OCI-LY7 (cell line): ENCODE results near the gene ODF2. TPM values are rescaled to one million over a fixed set of nuclear protein-coding genes. Genes with fewer than 3 reads are reported as not detected.

Experiments
- BruUV-seq: library from RNA; stranded (reverse); fragments of 400-500 nt; replicated peaks from 2 replicates; lab custom pipeline; 2021; lab: Mats Ljungman, UMichigan
- CTCF ChIA-PET: fragments of 300-600 bp; sonication (Branson Sonifier 250); formaldehyde crosslinking; loops from one replicate; lab custom pipeline; 2022; ENCODE audit warnings: antibody characterized with exemption; ENCODE audit not compliant: unreplicated experiment; lab: Charles Lee
- POLR2A ChIA-PET: fragments of 300-600 bp; sonication (Branson Sonifier 250); formaldehyde crosslinking; loops from one replicate; lab custom pipeline; 2022; ENCODE audit warnings: antibody characterized with exemption; lab: Charles Lee
- DNase-seq: peaks from one replicate; pipeline ENCODE4 v3.0.0-alpha.2; 2015; ENCODE audit warnings: low spot score
- H2AFZ ChIP-seq: fragments of 200-600 bp; sonication (generic), shearing (Covaris generic); 2 replicates; pipeline ENCODE4 v1.6.1; 2014; ENCODE audit warnings: mild to moderate bottlenecking, antibody characterized with exemption, low read length, moderate library complexity
- H3K27ac ChIP-seq: fragments of 200-600 bp; sonication (generic); 2 replicates; pipeline ENCODE4 v1.5.1; 2014; ENCODE audit warnings: mixed run types, low read depth, mild to moderate bottlenecking, moderate library complexity, low read length, inconsistent platforms; ENCODE audit not compliant: poor library complexity, severe bottlenecking
- H3K36me3 ChIP-seq: fragments of 200-600 bp; sonication (generic); 2 replicates; pipeline ENCODE4 v1.6.1; 2014; ENCODE audit warnings: mild to moderate bottlenecking, antibody characterized with exemption, low read length, moderate library complexity, mixed read lengths; ENCODE audit not compliant: insufficient read depth
- H3K4me1 ChIP-seq: fragments of 200-600 bp; sonication (generic); 2 replicates; pipeline ENCODE4 v1.5.1; 2014; ENCODE audit warnings: mild to moderate bottlenecking, low read length; ENCODE audit not compliant: insufficient read depth, poor library complexity, severe bottlenecking
- H3K4me2 ChIP-seq: fragments of 200-600 bp; sonication (generic); 2 replicates; pipeline ENCODE4 v1.6.1; 2014; ENCODE audit warnings: mild to moderate bottlenecking, low read length
- H3K4me3 ChIP-seq: fragments of 200-600 bp; sonication (generic); 2 replicates; pipeline ENCODE4 v1.5.1; 2014; ENCODE audit warnings: mild to moderate bottlenecking, low read depth, low read length; ENCODE audit not compliant: poor library complexity, severe bottlenecking
- H3K79me2 ChIP-seq: fragments of 200-600 bp; sonication (generic); 2 replicates; pipeline ENCODE4 v1.6.1; 2016; ENCODE audit warnings: low read depth, mild to moderate bottlenecking, low read length, moderate library complexity, mixed read lengths; ENCODE audit not compliant: insufficient read depth
- H3K9me2 ChIP-seq: fragments of 200-600 bp; sonication (generic); 2 replicates; pipeline ENCODE4 v1.6.1; 2016; ENCODE audit warnings: mild to moderate bottlenecking, low read length, mixed read lengths; ENCODE audit not compliant: insufficient read depth
- H3K9me3 ChIP-seq: fragments of 200-600 bp; sonication (generic); 2 replicates; pipeline ENCODE4 v1.6.1; 2014; ENCODE audit warnings: mild to moderate bottlenecking, mixed run types, low read length, mixed read lengths
- H4K20me1 ChIP-seq: fragments of 200-600 bp; sonication (generic); 2 replicates; pipeline ENCODE4 v1.6.1; 2014; ENCODE audit warnings: mild to moderate bottlenecking, antibody characterized with exemption, low read length, moderate library complexity, mixed read lengths; ENCODE audit not compliant: insufficient read depth
- CTCF ChIP-seq: fragments of 200-600 bp; sonication (generic); conservative IDR thresholded peaks from 2 replicates; pipeline ENCODE4 v1.5.1; 2014; ENCODE audit warnings: mild to moderate bottlenecking, antibody characterized with exemption, low read length, moderate library complexity, mixed read lengths
- EZH2phosphoT487 ChIP-seq: fragments of 200-600 bp; sonication (generic); IDR thresholded peaks from 2 replicates; pipeline ENCODE4 v1.6.1; 2018; ENCODE audit warnings: low read depth, borderline replicate concordance, mild to moderate bottlenecking, mixed run types, antibody characterized with exemption, low read length, moderate library complexity, mixed read lengths
- intact Hi-C: fragments of 100-400 bp; cut with micrococcal nuclease; formaldehyde crosslinking; loops from one replicate; pipeline ENCODE4 v1.10.0; 2022; ENCODE audit not compliant: unreplicated experiment
- total RNA-seq, 2 experiments: library from RNA; depleted of rRNA in 1 of 2; stranded (reverse); fragments of >200 nt in 1 of 2; shearing (Covaris generic) in 1 of 2; gene quantifications; 2 replicates each; pipeline ENCODE4 v1.2.3, GENCODE V29; 2014 to 2022

Gene ODF2
- total RNA-seq, 2 experiments from 2014 or later = 84.4 to 93.1 TPM

GRCh38 chr9:128459011-128459410 is 3.2 kb downstream of the ODF2 start:
- TF ChIP-seq CTCF = no peak
- TF ChIP-seq EZH2phosphoT487 = no peak
- H3K4me2 ChIP-seq = no peak overlapping the region
- H3K4me1 ChIP-seq = peaks cover 10% of the 10 kb centered on the region
- intact Hi-C loops = loop anchor here (5.0 kb wide), 1 partner anchor 263 kb away; the partner anchor contains the start of gene ZDHHC12
- H3K9me2 ChIP-seq = no peaks in the 10 kb centered on the region
- 0 out of 2 replicates have a peak, but pooled peaks cover 4% of the 10 kb centered on the region for H4K20me1 ChIP-seq
- H3K4me3 ChIP-seq = no peak overlapping the region
- POLR2A ChIA-PET = no interaction called here
- peaks cover 12% of the 10 kb centered on the region for H3K79me2 ChIP-seq
- BruUV-seq = no TSS peak
- no peaks in the 10 kb centered on the region for H3K9me3 ChIP-seq
- no peak for DNase-seq
- CTCF ChIA-PET = no interaction called here
- no peak overlapping the region for H3K27ac ChIP-seq
- no peak overlapping the region for H2AFZ ChIP-seq
- peaks cover 50% of the 10 kb centered on the region for H3K36me3 ChIP-seq

GRCh38 chr9:128469070-128469469 is 13.3 kb downstream of the ODF2 start:
- no peak for TF ChIP-seq CTCF
- TF ChIP-seq EZH2phosphoT487 = no peak

GRCh38 chr9:128470560-128470959 is 14.8 kb downstream of the ODF2 start:
- DNase-seq = no peak
- intact Hi-C loops = no loop called here

More at GRCh38 chr9:128469070-128469469, 13.3 kb downstream of the ODF2 start:
- Histone ChIP-seq H3K79me2 (no peaks in the 10 kb centered on the region), H3K27ac (no peak overlapping the region), H3K36me3 (peaks cover 54% of the 10 kb centered on the region), H2AFZ (no peak overlapping the region), H3K4me2 (no peak overlapping the region), H4K20me1 (no peaks in the 10 kb centered on the region), H3K4me3 (no peak overlapping the region), H3K4me1 (no peaks in the 10 kb centered on the region), H3K9me3 (no peaks in the 10 kb centered on the region), H3K9me2 (no peaks in the 10 kb centered on the region)
- CTCF ChIA-PET = no interaction called here
- no peak for DNase-seq
- TSS peak; percentile 53 for BruUV-seq
- intact Hi-C loops = no loop called here
- POLR2A ChIA-PET = no interaction called here

More at GRCh38 chr9:128470560-128470959, 14.8 kb downstream of the ODF2 start:
- Histone ChIP-seq H4K20me1 (no peaks in the 10 kb centered on the region), H3K36me3 (peaks cover 54% of the 10 kb centered on the region), H3K9me2 (no peaks in the 10 kb centered on the region), H3K4me2 (no peak overlapping the region), H3K27ac (no peak overlapping the region), H3K4me3 (no peak overlapping the region), H3K9me3 (no peaks in the 10 kb centered on the region), H2AFZ (no peak overlapping the region), H3K4me1 (no peaks in the 10 kb centered on the region), H3K79me2 (no peaks in the 10 kb centered on the region)
- ChIA-PET CTCF (no interaction called here), POLR2A (no interaction called here)
- TF ChIP-seq EZH2phosphoT487 (no peak), CTCF (no peak)
- no TSS peak for BruUV-seq
